PC-3 (cell line): ENCODE data around the gene FBXW4. TPM values are rescaled to one million over a fixed set of nuclear protein-coding genes. Genes with fewer than 3 reads are reported as not detected.

Source experiments
- ATAC-seq: fragments of 200-7000 bp; cut with Tn5 transposase; 2 replicates; pipeline ENCODE4 v1.9.1; 2020; ENCODE audit warnings: mild to moderate bottlenecking, moderate library complexity
- BruUV-seq: library from RNA; stranded (reverse); fragments of 400-500 nt; replicated peaks from 2 replicates; lab custom pipeline; 2021; lab: Mats Ljungman, UMichigan
- CTCF ChIA-PET: fragments of 300-600 bp; sonication (Branson Sonifier 250); formaldehyde crosslinking; loops from one replicate; lab custom pipeline; 2022; ENCODE audit warnings: antibody characterized with exemption; lab: Charles Lee
- POLR2A ChIA-PET: fragments of 300-600 bp; sonication (Branson Sonifier 250); formaldehyde crosslinking; loops from one replicate; lab custom pipeline; 2022; ENCODE audit warnings: antibody characterized with exemption; ENCODE audit not compliant: unreplicated experiment; lab: Charles Lee
- DNase-seq: peaks from one replicate; pipeline ENCODE4 v3.0.0-alpha.2; 2015
- H2AFZ ChIP-seq: fragments of 300-600 bp; sonication (generic); 2 replicates; pipeline ENCODE4 v1.6.0; 2016; ENCODE audit warnings: antibody characterized with exemption, low read length
- H3F3A ChIP-seq: fragments of 300-600 bp; sonication (generic); one replicate; pipeline ENCODE4 v1.6.0; 2017; ENCODE audit warnings: antibody characterized with exemption, low read length, control low read depth, mild to moderate bottlenecking; ENCODE audit not compliant: unreplicated experiment
- H3K27ac ChIP-seq: fragments of 300-600 bp; sonication (generic); 2 replicates; pipeline ENCODE4 v1.5.1; 2016; ENCODE audit warnings: mild to moderate bottlenecking, low read length
- H3K27me3 ChIP-seq: fragments of 300-600 bp; sonication (generic); 2 replicates; pipeline ENCODE4 v1.6.1; 2016; ENCODE audit warnings: low read length, mixed read lengths
- H3K36me3 ChIP-seq: fragments of 300-600 bp; sonication (generic); 2 replicates; pipeline ENCODE4 v1.6.1; 2016; ENCODE audit warnings: low read depth, mixed run types, low read length, mixed read lengths
- H3K4me1 ChIP-seq: fragments of 300-600 bp; sonication (generic); 2 replicates; pipeline ENCODE4 v1.5.1; 2016; ENCODE audit warnings: low read length; ENCODE audit not compliant: insufficient read depth
- H3K4me2 ChIP-seq: fragments of 300-600 bp; sonication (generic); 2 replicates; pipeline ENCODE4 v1.6.0; 2016; ENCODE audit warnings: low read length
- H3K4me3 ChIP-seq: fragments of 300-600 bp; sonication (generic); 2 replicates; pipeline ENCODE4 v1.5.1; 2016; ENCODE audit warnings: mild to moderate bottlenecking, low read length, mixed read lengths
- H3K79me2 ChIP-seq: fragments of 300-600 bp; sonication (generic); 2 replicates; pipeline ENCODE4 v1.6.1; 2017; ENCODE audit warnings: low read length, mixed read lengths
- H3K9ac ChIP-seq: fragments of 300-600 bp; sonication (generic); 2 replicates; pipeline ENCODE4 v1.6.0; 2016; ENCODE audit warnings: mild to moderate bottlenecking, low read length
- H3K9me2 ChIP-seq: fragments of 300-600 bp; sonication (generic); replicated peaks from 2 replicates; pipeline ENCODE4 v1.6.1; 2016; ENCODE audit warnings: mixed run types, low read length, mixed read lengths
- H3K9me3 ChIP-seq: fragments of 300-600 bp; sonication (generic); 2 replicates; pipeline ENCODE4 v1.6.1; 2016; ENCODE audit warnings: low read length, mixed read lengths
- H4K20me1 ChIP-seq: fragments of 300-600 bp; sonication (generic); 2 replicates; pipeline ENCODE4 v1.6.1; 2016; ENCODE audit warnings: low read length, mixed read lengths
- EZH2 ChIP-seq: fragments of 300-600 bp; sonication (generic); IDR thresholded peaks from one replicate; pipeline ENCODE4 v1.6.1; 2017; ENCODE audit warnings: antibody characterized with exemption, mild to moderate bottlenecking, low read length; ENCODE audit not compliant: unreplicated experiment
- EZH2phosphoT487 ChIP-seq: fragments of 300-600 bp; sonication (generic); IDR thresholded peaks from 2 replicates; pipeline ENCODE4 v1.6.1; 2018; ENCODE audit warnings: mild to moderate bottlenecking, antibody characterized with exemption, low read length, borderline replicate concordance
- intact Hi-C: fragments of 100-400 bp; cut with micrococcal nuclease; formaldehyde crosslinking; loops from 2 replicates; pipeline ENCODE4 v1.9.0; 2023
- total RNA-seq: library from RNA; depleted of rRNA; stranded (reverse); fragments of >200 nt; gene quantifications from 2 replicates; pipeline ENCODE4 v1.2.3, GENCODE V29; 2014
- TF ChIP-seq, protein P1 (sequence below): fragments of 300-600 bp; sonication (generic); conservative IDR thresholded peaks from 2 replicates; pipeline ENCODE4 v1.5.1; 2017; ENCODE audit warnings: antibody characterized with exemption, low read depth, mild to moderate bottlenecking, low read length

FBXW4 gene
- total RNA-seq, 1 experiment from 2014 or later: 18.8 TPM

DNA sequence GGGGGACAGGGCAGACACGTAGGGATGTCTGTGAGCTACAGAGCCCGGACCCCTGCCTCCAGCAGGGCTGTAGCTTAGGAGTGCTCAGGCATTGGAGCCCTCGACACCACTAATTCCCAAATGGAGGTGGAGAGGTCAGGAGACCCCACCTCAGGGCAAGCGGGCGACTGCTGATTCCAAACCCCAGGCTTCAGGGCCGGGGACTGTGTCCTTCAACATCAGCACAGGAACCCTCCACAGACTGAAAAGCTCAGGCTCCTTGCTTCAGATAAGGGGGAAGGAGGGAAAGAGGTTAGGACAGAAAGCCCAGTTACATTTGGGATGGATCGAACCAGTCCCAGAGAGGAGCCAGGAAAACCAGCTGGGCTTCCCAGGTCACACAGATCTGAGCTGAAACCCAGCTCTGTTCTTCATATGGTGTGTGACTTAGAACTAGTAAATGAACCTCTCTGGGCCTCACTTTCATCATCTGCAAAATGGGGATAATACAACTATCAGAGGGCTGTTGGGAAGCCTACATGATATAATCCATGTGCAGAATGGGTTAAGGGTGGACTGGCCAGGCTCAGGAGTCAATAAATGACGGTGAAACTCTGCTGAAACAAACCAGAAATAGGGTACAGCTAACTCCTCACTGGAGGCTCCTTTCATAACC lies 123.6 kb downstream of the FBXW4 start:
- POLR2A ChIA-PET: interaction anchor here (0.6 kb wide), 1 partner anchor 216 kb away, joined by 8 read pairs; no protein-coding TSS in a partner anchor
- BruUV-seq: no TSS peak
- CTCF ChIA-PET: interaction anchor here (0.8 to 0.9 kb wide), 2 partner anchors 17 to 270 kb away, joined by 4 to 8 read pairs; partner anchors contain the start of genes DPCD and POLL
- no peaks in the 10 kb centered on the region for H3F3A ChIP-seq
- no peaks in the 10 kb centered on the region for H3K27me3 ChIP-seq
- H3K9me2 ChIP-seq: no peaks in the 10 kb centered on the region
- H3K9me3 ChIP-seq: no peaks in the 10 kb centered on the region
- no peak overlapping the region for H2AFZ ChIP-seq
- H3K9ac ChIP-seq: no peak overlapping the region
- no peak overlapping the region for H3K4me3 ChIP-seq
- H3K79me2 ChIP-seq: no peaks in the 10 kb centered on the region
- H3K4me2 ChIP-seq: no peak overlapping the region
- TF ChIP-seq EZH2phosphoT487 (no peak), EZH2 (no peak)
- TF ChIP-seq, protein P1, sequence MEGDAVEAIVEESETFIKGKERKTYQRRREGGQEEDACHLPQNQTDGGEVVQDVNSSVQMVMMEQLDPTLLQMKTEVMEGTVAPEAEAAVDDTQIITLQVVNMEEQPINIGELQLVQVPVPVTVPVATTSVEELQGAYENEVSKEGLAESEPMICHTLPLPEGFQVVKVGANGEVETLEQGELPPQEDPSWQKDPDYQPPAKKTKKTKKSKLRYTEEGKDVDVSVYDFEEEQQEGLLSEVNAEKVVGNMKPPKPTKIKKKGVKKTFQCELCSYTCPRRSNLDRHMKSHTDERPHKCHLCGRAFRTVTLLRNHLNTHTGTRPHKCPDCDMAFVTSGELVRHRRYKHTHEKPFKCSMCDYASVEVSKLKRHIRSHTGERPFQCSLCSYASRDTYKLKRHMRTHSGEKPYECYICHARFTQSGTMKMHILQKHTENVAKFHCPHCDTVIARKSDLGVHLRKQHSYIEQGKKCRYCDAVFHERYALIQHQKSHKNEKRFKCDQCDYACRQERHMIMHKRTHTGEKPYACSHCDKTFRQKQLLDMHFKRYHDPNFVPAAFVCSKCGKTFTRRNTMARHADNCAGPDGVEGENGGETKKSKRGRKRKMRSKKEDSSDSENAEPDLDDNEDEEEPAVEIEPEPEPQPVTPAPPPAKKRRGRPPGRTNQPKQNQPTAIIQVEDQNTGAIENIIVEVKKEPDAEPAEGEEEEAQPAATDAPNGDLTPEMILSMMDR: no peak
- H3K4me1 ChIP-seq: peaks cover 11% of the 10 kb centered on the region; the same call in 1 of the 2 replicates
- no peak overlapping the region for H3K27ac ChIP-seq
- no peak for ATAC-seq
- intact Hi-C loops: no loop called here
- no peak for DNase-seq
- no peaks in the 10 kb centered on the region for H3K36me3 ChIP-seq
- H4K20me1 ChIP-seq: no peaks in the 10 kb centered on the region

DNA sequence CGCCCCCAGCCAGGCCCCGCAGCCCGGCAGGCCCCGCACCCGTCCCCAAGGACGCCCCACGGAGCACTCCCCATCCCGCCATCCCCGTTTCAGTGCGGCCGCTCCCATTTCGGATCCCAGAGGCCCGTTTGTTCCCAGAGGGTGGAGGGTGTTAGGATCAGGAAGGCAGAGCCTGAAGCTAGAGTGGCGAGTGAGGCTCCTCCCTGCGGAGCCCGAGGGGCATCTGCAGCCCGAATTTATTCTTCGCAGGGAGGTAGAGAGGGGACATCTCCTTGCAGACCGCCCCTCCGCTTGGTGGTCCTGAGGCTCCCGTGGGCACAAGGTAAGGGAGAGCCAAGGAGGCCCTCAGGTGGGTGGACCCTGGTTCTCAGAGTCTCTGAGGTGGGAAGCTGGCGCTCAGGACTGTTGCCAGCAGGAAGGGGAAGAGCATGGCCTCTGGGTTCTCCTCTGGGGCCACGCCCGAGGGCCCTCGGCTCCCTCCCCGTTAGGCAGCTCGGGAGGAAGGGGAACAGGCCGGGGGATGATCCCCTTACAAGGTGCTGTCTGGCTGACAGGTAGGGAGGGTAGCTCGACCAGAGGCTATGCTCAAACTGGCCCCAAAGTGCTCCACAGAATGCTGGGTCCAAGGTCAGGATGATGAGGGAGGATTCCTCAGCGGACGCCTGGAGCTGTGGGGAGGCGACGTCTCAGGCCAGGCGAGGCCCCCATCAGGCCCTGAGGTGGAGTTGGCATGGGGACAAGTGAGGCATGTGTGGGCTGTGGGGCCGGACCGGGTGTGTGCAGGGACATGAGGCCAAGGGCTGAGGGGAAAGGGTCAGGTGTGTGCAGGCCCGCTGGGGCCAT lies 124.3 kb downstream of the FBXW4 start:
- no peaks in the 10 kb centered on the region for H3F3A ChIP-seq
- H3K27me3 ChIP-seq: no peaks in the 10 kb centered on the region
- peak; percentile 9 for DNase-seq
- H3K9me3 ChIP-seq: no peaks in the 10 kb centered on the region
- H3K4me2 ChIP-seq: peak overlapping the region; percentile 99
- no peak for TF ChIP-seq EZH2phosphoT487
- TF ChIP-seq, protein P1: 0 out of 2 replicates have a peak, but pooled peaks have one; percentile 22
- peaks cover 11% of the 10 kb centered on the region; the same call in 1 of the 2 replicates for H3K4me1 ChIP-seq
- no TSS peak for BruUV-seq
- ATAC-seq: peak; percentile 37
- H3K79me2 ChIP-seq: no peaks in the 10 kb centered on the region
- peak overlapping the region; percentile 88 for H2AFZ ChIP-seq
- POLR2A ChIA-PET: interaction anchor here (0.6 kb wide), 1 partner anchor 215 kb away, joined by 8 read pairs; no protein-coding TSS in a partner anchor
- CTCF ChIA-PET: interaction anchor here (0.6 to 1.0 kb wide), 8 partner anchors 18 to 409 kb away, joined by 3 to 11 read pairs (median 4); partner anchors contain the start of genes DPCD and POLL
- no peaks in the 10 kb centered on the region for H3K9me2 ChIP-seq
- H3K27ac ChIP-seq: no peak overlapping the region
- no peaks in the 10 kb centered on the region for H4K20me1 ChIP-seq
- no peaks in the 10 kb centered on the region for H3K36me3 ChIP-seq
- intact Hi-C loops: loop anchor here (1.0 kb wide), 2 partner anchors 33 to 357 kb away; no protein-coding TSS in a partner anchor
- peak overlapping the region; percentile 82 for H3K4me3 ChIP-seq
- peak overlapping the region; percentile 61; the same call in 1 of the 2 replicates for H3K9ac ChIP-seq
